Stimulated activated naive CD8-positive, alpha-beta T cell treated with anti-CD3 and anti-CD28 coated beads, Interleukin-15, Interleukin-2, amounts not matched to agents 100 ng/mL and 50 ng/mL, for 24 hours (primary cell): ENCODE measurements around the gene ADRA2A.
A peak's percentile ranks its signal among the peaks of the same experiment; 100 is the strongest.

Experiments used
- H3K27ac Mint-ChIP-seq: one replicate; pipeline ENCODE4 v1.8.0; 2021; ENCODE audit warnings: mild to moderate bottlenecking, mixed read lengths
- H3K27me3 Mint-ChIP-seq: one replicate; pipeline ENCODE4 v1.8.0; 2021; ENCODE audit warnings: mixed read lengths
- H3K36me3 Mint-ChIP-seq: one replicate; pipeline ENCODE4 v1.8.0; 2021; ENCODE audit warnings: low read depth, mixed read lengths
- H3K4me1 Mint-ChIP-seq: one replicate; pipeline ENCODE4 v1.8.0; 2021; ENCODE audit warnings: low read depth, mixed read lengths
- H3K4me3 Mint-ChIP-seq: one replicate; pipeline ENCODE4 v1.8.0; 2021; ENCODE audit warnings: mild to moderate bottlenecking, mixed read lengths
- H3K9me3 Mint-ChIP-seq: one replicate; pipeline ENCODE4 v1.8.0; 2021; ENCODE audit warnings: mixed read lengths

Gene ADRA2A

GRCh38 chr10:111078505-111079185 lies 1.8 kb downstream of the ADRA2A start:
- peaks cover 8% of the 10 kb centered on the region for H3K36me3 Mint-ChIP-seq
- H3K4me1 Mint-ChIP-seq = peaks cover 7% of the 10 kb centered on the region
- H3K27ac Mint-ChIP-seq = no peak overlapping the region
- no peaks in the 10 kb centered on the region for H3K9me3 Mint-ChIP-seq
- peaks cover 56% of the 10 kb centered on the region for H3K27me3 Mint-ChIP-seq
- no peak overlapping the region for H3K4me3 Mint-ChIP-seq

GRCh38 chr10:111079241-111079760 lies 2.5 kb downstream of the ADRA2A start:
- Mint-ChIP-seq H3K27me3 (peaks cover 51% of the 10 kb centered on the region), H3K36me3 (peaks cover 8% of the 10 kb centered on the region), H3K4me3 (peak overlapping the region; percentile 20), H3K27ac (no peak overlapping the region), H3K4me1 (peaks cover 7% of the 10 kb centered on the region), H3K9me3 (no peaks in the 10 kb centered on the region)

GRCh38 chr10:111079781-111080180 lies 3.0 kb downstream of the ADRA2A start:
- peaks cover 46% of the 10 kb centered on the region for H3K27me3 Mint-ChIP-seq
- H3K27ac Mint-ChIP-seq = no peak overlapping the region
- no peaks in the 10 kb centered on the region for H3K9me3 Mint-ChIP-seq
- peak overlapping the region; percentile 20 for H3K4me3 Mint-ChIP-seq
- peaks cover 8% of the 10 kb centered on the region for H3K36me3 Mint-ChIP-seq
- peaks cover 7% of the 10 kb centered on the region for H3K4me1 Mint-ChIP-seq

GRCh38 chr10:111080224-111080623 lies 3.4 kb downstream of the ADRA2A start:
- Mint-ChIP-seq H3K27me3 (peaks cover 42% of the 10 kb centered on the region), H3K4me3 (no peak overlapping the region)

GRCh38 chr10:111081595-111081994 lies 4.8 kb downstream of the ADRA2A start:
- Mint-ChIP-seq H3K36me3 (peaks cover 8% of the 10 kb centered on the region), H3K27me3 (peaks cover 33% of the 10 kb centered on the region), H3K9me3 (no peaks in the 10 kb centered on the region), H3K4me3 (no peak overlapping the region), H3K4me1 (peaks cover 3% of the 10 kb centered on the region), H3K27ac (no peak overlapping the region)

More at GRCh38 chr10:111080224-111080623, 3.4 kb downstream of the ADRA2A start:
- H3K4me1 Mint-ChIP-seq = peaks cover 3% of the 10 kb centered on the region
- H3K36me3 Mint-ChIP-seq = peaks cover 8% of the 10 kb centered on the region
- H3K9me3 Mint-ChIP-seq = no peaks in the 10 kb centered on the region
- no peak overlapping the region for H3K27ac Mint-ChIP-seq

GRCh38 chr10:111082102-111082975 lies 5.5 kb downstream of the ADRA2A start:
- Mint-ChIP-seq H3K27ac (no peak overlapping the region), H3K4me1 (peaks cover 3% of the 10 kb centered on the region), H3K27me3 (peaks cover 32% of the 10 kb centered on the region), H3K9me3 (no peaks in the 10 kb centered on the region), H3K36me3 (peaks cover 8% of the 10 kb centered on the region), H3K4me3 (no peak overlapping the region)

GRCh38 chr10:111083222-111084095 lies 6.6 kb downstream of the ADRA2A start:
- H3K4me1 Mint-ChIP-seq = no peaks in the 10 kb centered on the region
- H3K27me3 Mint-ChIP-seq = peaks cover 24% of the 10 kb centered on the region
- no peak overlapping the region for H3K27ac Mint-ChIP-seq
- H3K9me3 Mint-ChIP-seq = no peaks in the 10 kb centered on the region
- H3K36me3 Mint-ChIP-seq = peaks cover 8% of the 10 kb centered on the region
- no peak overlapping the region for H3K4me3 Mint-ChIP-seq

- peaks cover 20% of the 10 kb centered on the region for H3K27me3 Mint-ChIP-seq
- H3K27ac Mint-ChIP-seq = no peak overlapping the region
- no peaks in the 10 kb centered on the region for H3K4me1 Mint-ChIP-seq
- peaks cover 2% of the 10 kb centered on the region for H3K36me3 Mint-ChIP-seq
- no peaks in the 10 kb centered on the region for H3K9me3 Mint-ChIP-seq
- H3K4me3 Mint-ChIP-seq = no peak overlapping the region
Measured at GRCh38 chr10:111084366-111085255, 7.8 kb downstream of the ADRA2A start.

GRCh38 chr10:111085690-111086353 lies 9.0 kb downstream of the ADRA2A start:
- peaks cover 12% of the 10 kb centered on the region for H3K27me3 Mint-ChIP-seq
- no peak overlapping the region for H3K4me3 Mint-ChIP-seq
- no peaks in the 10 kb centered on the region for H3K9me3 Mint-ChIP-seq
- H3K4me1 Mint-ChIP-seq = no peaks in the 10 kb centered on the region
- no peak overlapping the region for H3K27ac Mint-ChIP-seq
- no peaks in the 10 kb centered on the region for H3K36me3 Mint-ChIP-seq

GRCh38 chr10:111086574-111086973 lies 9.7 kb downstream of the ADRA2A start:
- Mint-ChIP-seq H3K27me3 (peaks cover 14% of the 10 kb centered on the region), H3K27ac (no peak overlapping the region), H3K4me1 (no peaks in the 10 kb centered on the region), H3K36me3 (no peaks in the 10 kb centered on the region), H3K4me3 (no peak overlapping the region), H3K9me3 (no peaks in the 10 kb centered on the region)

- Mint-ChIP-seq H3K9me3 (no peaks in the 10 kb centered on the region), H3K36me3 (no peaks in the 10 kb centered on the region), H3K27ac (no peak overlapping the region), H3K4me1 (no peaks in the 10 kb centered on the region), H3K27me3 (peaks cover 13% of the 10 kb centered on the region), H3K4me3 (no peak overlapping the region)
Measured at GRCh38 chr10:111087331-111087756, 10.5 kb downstream of the ADRA2A start.

GRCh38 chr10:111087968-111088505 lies 11.2 kb downstream of the ADRA2A start:
- H3K27me3 Mint-ChIP-seq = peaks cover 11% of the 10 kb centered on the region
- no peak overlapping the region for H3K4me3 Mint-ChIP-seq
- no peaks in the 10 kb centered on the region for H3K36me3 Mint-ChIP-seq
- no peaks in the 10 kb centered on the region for H3K9me3 Mint-ChIP-seq
- no peak overlapping the region for H3K27ac Mint-ChIP-seq
- H3K4me1 Mint-ChIP-seq = no peaks in the 10 kb centered on the region

GRCh38 chr10:111089293-111089692 lies 12.5 kb downstream of the ADRA2A start:
- H3K27me3 Mint-ChIP-seq = peaks cover 13% of the 10 kb centered on the region
- H3K4me1 Mint-ChIP-seq = no peaks in the 10 kb centered on the region
- H3K27ac Mint-ChIP-seq = no peak overlapping the region
- H3K9me3 Mint-ChIP-seq = no peaks in the 10 kb centered on the region
- no peak overlapping the region for H3K4me3 Mint-ChIP-seq
- H3K36me3 Mint-ChIP-seq = no peaks in the 10 kb centered on the region
